GM10266 (cell line): ENCODE results near the gene AFAP1.
"Not testable (repeated sequence)": the region's sequence is repeated elsewhere in the genome, so short reads cannot be mapped to it uniquely, and the experiment has no call there.

Experiments used
- DNase-seq: peaks from one replicate; pipeline ENCODE4 v3.0.0; 2012; ENCODE audit errors: extremely low spot score
- CTCF ChIP-seq: IDR thresholded peaks from 2 replicates; pipeline ENCODE4 v1.5.1; 2012; ENCODE audit warnings: mild to moderate bottlenecking, low read depth; ENCODE audit not compliant: control insufficient read depth, insufficient read depth; ENCODE audit errors: missing control alignments

The AFAP1 gene

DNA sequence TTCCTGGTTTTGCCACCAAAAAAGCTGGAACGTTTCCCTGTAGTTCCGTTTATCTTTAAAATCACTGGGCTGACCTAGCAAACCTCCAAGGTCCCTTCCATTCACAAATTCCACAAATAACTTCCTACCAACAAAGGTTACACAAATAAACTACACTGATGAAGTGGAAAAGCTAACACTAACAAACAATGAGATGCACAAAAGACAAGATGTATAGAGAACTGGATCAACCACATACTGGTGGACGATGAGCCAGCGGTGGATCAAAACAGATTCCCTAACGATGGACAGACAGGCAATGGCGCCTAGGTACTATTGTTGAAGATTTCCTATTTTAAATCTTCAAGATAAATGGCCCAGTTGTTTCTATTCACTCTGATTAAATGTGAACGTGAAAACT, 15.5 kb downstream of the AFAP1 start:
- no peak for DNase-seq

GRCh38 chr4:7922466-7922865, 17.2 kb downstream of the AFAP1 start:
- TF ChIP-seq CTCF, result no peak

More for the DNA sequence above, 15.5 kb downstream of the AFAP1 start:
- no peak for TF ChIP-seq CTCF

GRCh38 chr4:7918981-7919380, 20.7 kb downstream of the AFAP1 start:
- TF ChIP-seq CTCF, result no peak
- no peak for DNase-seq

More at GRCh38 chr4:7922466-7922865, 17.2 kb downstream of the AFAP1 start:
- DNase-seq, result no peak

DNA sequence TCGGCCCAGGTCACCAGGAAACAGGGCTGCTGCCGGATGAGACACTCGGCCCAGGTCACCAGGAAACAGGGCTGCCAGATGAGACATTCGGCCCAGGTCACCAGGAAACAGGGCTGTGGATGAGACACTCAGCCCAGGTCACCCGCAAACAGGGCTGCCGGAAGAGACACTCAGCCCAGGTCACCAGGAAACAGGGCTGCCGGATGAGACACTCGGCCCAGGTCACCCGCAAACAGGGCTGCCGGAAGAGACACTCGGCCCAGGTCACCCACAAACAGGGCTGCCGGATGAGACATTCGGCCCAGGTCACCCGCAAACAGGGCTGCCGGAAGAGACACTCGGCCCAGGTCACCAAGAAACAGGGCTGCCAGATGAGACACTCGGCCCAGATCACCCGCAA, 21.5 kb downstream of the AFAP1 start:
- not testable (repeated sequence) for DNase-seq

DNA sequence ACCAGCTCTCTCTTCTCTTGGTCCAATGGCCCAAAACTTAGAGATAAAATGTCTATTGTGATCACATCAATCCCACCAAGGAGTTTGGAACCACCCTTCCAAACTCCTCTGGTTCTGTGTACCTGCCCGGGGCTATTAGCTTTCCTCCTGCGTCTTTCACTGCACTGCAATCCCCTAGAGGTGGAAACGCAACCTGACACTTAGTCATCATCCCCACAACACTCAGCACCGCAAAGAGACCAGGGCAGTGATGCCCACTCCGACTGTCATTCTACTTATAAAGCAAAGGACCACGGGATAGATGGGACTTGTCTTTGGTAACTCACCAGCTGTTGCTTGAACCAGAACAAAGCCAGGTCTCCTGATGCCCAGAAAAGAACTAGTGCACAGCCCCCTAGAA, 22.0 kb downstream of the AFAP1 start:
- no peak for TF ChIP-seq CTCF
- no peak for DNase-seq

DNA sequence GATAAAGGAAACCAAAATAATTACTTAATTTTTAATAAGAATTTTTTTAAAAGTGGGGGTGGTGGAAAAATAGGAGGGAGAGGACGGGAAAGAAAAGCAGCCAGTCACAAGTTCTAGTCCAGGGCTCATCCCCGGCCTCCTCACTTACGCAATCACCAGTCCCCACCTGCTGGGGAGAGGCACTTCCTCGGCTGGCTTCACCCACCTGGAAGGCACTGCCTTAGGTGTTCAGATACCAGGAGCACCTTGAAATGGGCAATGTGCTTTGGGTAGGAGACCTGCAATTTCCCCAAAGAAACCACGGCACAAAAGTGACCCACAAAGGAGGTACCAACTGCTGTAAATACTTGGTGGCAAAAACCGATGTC, 23.8 kb downstream of the AFAP1 start:
- no peak for TF ChIP-seq CTCF
- DNase-seq, result no peak

- DNase-seq, result no peak
- TF ChIP-seq CTCF, result no peak
These were observed 26.8 kb downstream of the AFAP1 start for GRCh38 chr4:7912826-7913225.

DNA sequence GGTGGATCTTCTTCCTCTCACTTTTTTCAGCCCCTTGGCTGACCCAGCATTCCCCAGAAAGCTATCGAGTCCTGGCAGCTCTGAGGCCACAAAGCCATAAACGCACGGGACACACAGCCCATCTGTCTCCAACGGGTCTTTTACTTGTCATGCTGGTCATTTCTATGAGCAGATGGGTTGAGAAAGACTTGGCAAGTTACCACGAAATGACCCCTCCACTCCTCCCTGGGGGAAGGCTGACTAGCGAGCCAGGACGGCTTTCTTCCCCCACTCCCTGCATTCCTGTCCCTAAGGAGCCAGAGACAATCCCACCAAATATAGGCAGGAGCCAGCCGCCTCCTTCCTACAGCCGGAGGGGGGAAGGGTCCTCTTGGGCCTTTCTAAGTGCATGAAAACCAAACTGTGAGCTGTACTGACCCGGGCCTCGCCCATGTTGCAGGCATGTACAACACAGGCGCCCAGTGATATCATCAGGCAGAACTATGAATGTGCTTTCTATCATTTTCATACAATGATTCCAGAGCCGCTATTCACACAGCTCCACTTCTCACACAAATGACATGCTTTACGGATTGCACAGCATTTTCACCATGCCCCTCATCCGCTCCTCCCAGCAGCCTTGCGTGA, 28.6 kb downstream of the AFAP1 start:
- DNase-seq, result no peak

More for the DNA sequence above, 28.6 kb downstream of the AFAP1 start:
- no peak for TF ChIP-seq CTCF
